Fibroblast of skin of back (primary cell): ENCODE measurements around the gene ASCC3.
A peak's percentile ranks its signal among the peaks of the same experiment; 100 is the strongest.

Source experiments
- DNase-seq: peaks from one replicate; pipeline ENCODE4 v3.0.0-alpha.2; 2013

ASCC3 gene

GRCh38 chr6:100462706-100463629 is 418.2 kb downstream of the ASCC3 start:
- peak; percentile 36 for DNase-seq

- DNase-seq, result no peak
Measured at GRCh38 chr6:100461917-100462705, 419.0 kb downstream of the ASCC3 start.

GRCh38 chr6:100461278-100461916 is 419.7 kb downstream of the ASCC3 start:
- DNase-seq, result peak; percentile 78

DNA sequence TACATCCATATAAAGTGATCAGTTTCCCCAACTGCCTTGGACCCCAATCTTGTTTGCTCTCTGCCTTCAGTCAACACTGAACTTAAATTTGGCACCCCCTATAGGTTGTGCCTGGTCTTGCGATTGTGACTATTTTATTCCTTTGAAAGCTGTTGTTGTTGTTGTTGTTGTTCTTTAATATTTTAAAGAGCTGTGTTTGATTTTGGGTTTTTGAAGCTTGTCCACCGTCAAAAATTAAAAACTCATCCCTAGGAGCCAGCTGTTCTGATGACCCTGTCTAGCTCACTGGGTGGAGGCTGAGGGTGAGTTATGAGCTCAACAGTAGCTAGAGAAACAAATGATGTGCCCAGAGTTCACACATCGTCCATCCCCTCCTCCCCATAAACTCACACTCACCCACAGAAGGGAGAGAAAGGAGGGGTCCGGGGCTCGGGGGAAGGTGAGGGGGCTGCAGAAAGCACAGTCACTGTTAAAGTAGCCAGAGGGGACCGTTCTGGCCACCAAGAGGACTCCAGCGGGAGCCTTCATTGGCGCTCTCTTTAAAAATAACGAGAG is 420.4 kb downstream of the ASCC3 start:
- DNase-seq, result peak; percentile 49

GRCh38 chr6:100459592-100460184 is 421.4 kb downstream of the ASCC3 start:
- DNase-seq, result no peak

GRCh38 chr6:100458841-100459591 is 422.1 kb downstream of the ASCC3 start:
- no peak for DNase-seq
